Epithelial cell of prostate (primary cell): ENCODE measurements around the gene MARK2.

ENCODE experiments used
- DNase-seq: peaks from one replicate; pipeline ENCODE4 v3.0.0-alpha.2; 2011; ENCODE audit warnings: low read depth, low spot score
- H3K27ac ChIP-seq: fragments of 450-650 bp; 2 replicates; pipeline ENCODE4 v1.5.1; 2017; ENCODE audit warnings: mild to moderate bottlenecking

MARK2 gene

GRCh38 chr11:63952570-63952969 is 113.7 kb downstream of the MARK2 start:
- DNase-seq, result no peak
- peak overlapping the region; percentile 88 for H3K27ac ChIP-seq

- DNase-seq, result no peak
- H3K27ac ChIP-seq, result no peak overlapping the region
Measured at GRCh38 chr11:63958008-63958407, 119.1 kb downstream of the MARK2 start.
